Measurements from ENCODE around the gene ATAD3B.
"Not testable (repeated sequence)": the region's sequence is repeated elsewhere in the genome, so short reads cannot be mapped to it uniquely, and the experiment has no call there.

GRCh38 chr1:1481811-1482210, 10.2 kb downstream of the ATAD3B start:
- not testable (repeated sequence) for TF ChIP-seq CTCF (IDR thresholded peaks at IDR 0.05; ENCODE audit: insufficient read depth, low read length, poor library complexity, severe bottlenecking); EZH2phosphoT487 (conservative IDR thresholded peaks at IDR 0.05; ENCODE audit: low read length)
